Large intestine (tissue), 3 donors: Measurements from ENCODE around the gene STXBP5. TPM values are rescaled to one million over a fixed set of nuclear protein-coding genes. Genes with fewer than 3 reads are reported as not detected.

Source experiments
- DNase-seq, 2 donors: peaks; one replicate each; pipeline versions ENCODE4 v3.0.0 to v3.0.0-alpha.2; 2013
- H3K27ac ChIP-seq: one replicate; pipeline ENCODE4 v1.5.1; 2013; ENCODE audit warnings: low read length
- H3K27me3 ChIP-seq: 2 replicates; pipeline ENCODE4 v1.6.1; 2013; ENCODE audit warnings: low read length; ENCODE audit not compliant: control insufficient read depth, insufficient read depth
- H3K36me3 ChIP-seq: 2 replicates; pipeline ENCODE4 v1.6.1; 2013; ENCODE audit warnings: low read length; ENCODE audit not compliant: control insufficient read depth, insufficient read depth
- H3K4me1 ChIP-seq: one replicate; pipeline ENCODE4 v1.6.1; 2013; ENCODE audit warnings: low read length; ENCODE audit not compliant: control insufficient read depth, insufficient read depth
- H3K4me3 ChIP-seq: one replicate; pipeline ENCODE4 v1.5.1; 2013; ENCODE audit warnings: low read length
- H3K9me3 ChIP-seq: one replicate; pipeline ENCODE4 v1.6.1; 2013; ENCODE audit warnings: mild to moderate bottlenecking, low read depth, low read length, moderate library complexity; ENCODE audit not compliant: control insufficient read depth
- WGBS: methylation state at CpG from one replicate; pipeline ENCODE4 v1.1.5; 2013; ENCODE audit warnings: low lambda C conversion rate; ENCODE audit not compliant: insufficient coverage; 5-methylcytosine and 5-hydroxymethylcytosine counted together
- polyA plus RNA-seq: library from polyadenylated mRNA; unstranded; fragments of 120-200 nt; gene quantifications from one replicate; pipeline ENCODE4 v1.2.1, GENCODE V29; 2013

STXBP5 gene
- polyA plus RNA-seq, 1 donor, result 20.5 TPM

- H3K27me3 ChIP-seq, result no peaks in the 10 kb centered on the region
- WGBS, result no CpG with 5 or more reads among the region's 1 CpG
- DNase-seq, result no peak
- H3K9me3 ChIP-seq, result no peaks in the 10 kb centered on the region
- H3K36me3 ChIP-seq, result no peaks in the 10 kb centered on the region
- H3K4me1 ChIP-seq, result no peaks in the 10 kb centered on the region
- H3K4me3 ChIP-seq, result no peak overlapping the region
- no peak overlapping the region for H3K27ac ChIP-seq
Observed at GRCh38 chr6:147395158-147395557, 190.9 kb downstream of the STXBP5 start.

- Histone ChIP-seq H3K27me3 (no peaks in the 10 kb centered on the region), H3K4me3 (no peak overlapping the region), H3K36me3 (no peaks in the 10 kb centered on the region), H3K9me3 (peaks cover 5% of the 10 kb centered on the region), H3K4me1 (no peaks in the 10 kb centered on the region), H3K27ac (no peak overlapping the region)
- DNase-seq, result no peak
- 93% methylated on average over 2 of the region's 3 CpGs for WGBS
Observed at GRCh38 chr6:147397306-147397705, 193.1 kb downstream of the STXBP5 start.

GRCh38 chr6:147400968-147401367, 196.8 kb downstream of the STXBP5 start:
- DNase-seq, result no peak
- Histone ChIP-seq H3K36me3 (no peaks in the 10 kb centered on the region), H3K27me3 (no peaks in the 10 kb centered on the region), H3K4me1 (no peaks in the 10 kb centered on the region), H3K27ac (no peak overlapping the region), H3K4me3 (no peak overlapping the region), H3K9me3 (peaks cover 5% of the 10 kb centered on the region)

- WGBS, result no CpG with 5 or more reads among the region's 5 CpGs
- no peak for DNase-seq
Observed at GRCh38 chr6:147401779-147402178, 197.6 kb downstream of the STXBP5 start.

GRCh38 chr6:147406783-147407182, 202.6 kb downstream of the STXBP5 start:
- no CpG with 5 or more reads among the region's 27 CpGs for WGBS
- H3K27me3 ChIP-seq, result no peaks in the 10 kb centered on the region
- H3K9me3 ChIP-seq, result no peaks in the 10 kb centered on the region
- DNase-seq, result no peak
- H3K27ac ChIP-seq, result no peak overlapping the region
- no peaks in the 10 kb centered on the region for H3K36me3 ChIP-seq
- H3K4me3 ChIP-seq, result no peak overlapping the region
- no peaks in the 10 kb centered on the region for H3K4me1 ChIP-seq

More at GRCh38 chr6:147401779-147402178, 197.6 kb downstream of the STXBP5 start:
- peaks cover 5% of the 10 kb centered on the region for H3K9me3 ChIP-seq
- H3K27ac ChIP-seq, result no peak overlapping the region
- H3K36me3 ChIP-seq, result no peaks in the 10 kb centered on the region
- no peaks in the 10 kb centered on the region for H3K27me3 ChIP-seq
- H3K4me3 ChIP-seq, result no peak overlapping the region
- no peaks in the 10 kb centered on the region for H3K4me1 ChIP-seq

- Histone ChIP-seq H3K36me3 (no peaks in the 10 kb centered on the region), H3K4me3 (no peak overlapping the region), H3K4me1 (no peaks in the 10 kb centered on the region), H3K27me3 (no peaks in the 10 kb centered on the region), H3K27ac (no peak overlapping the region), H3K9me3 (no peaks in the 10 kb centered on the region)
- no CpG with 5 or more reads among the region's 8 CpGs for WGBS
- no peak for DNase-seq
Observed at GRCh38 chr6:147407571-147407970, 203.4 kb downstream of the STXBP5 start.

GRCh38 chr6:147416622-147417021, 212.4 kb downstream of the STXBP5 start:
- Histone ChIP-seq H3K9me3 (no peaks in the 10 kb centered on the region), H3K4me3 (no peak overlapping the region), H3K27ac (no peak overlapping the region), H3K4me1 (no peaks in the 10 kb centered on the region), H3K27me3 (no peaks in the 10 kb centered on the region), H3K36me3 (no peaks in the 10 kb centered on the region)
- DNase-seq, result no peak
- WGBS, result 100% methylated on average over 4 of the region's 4 CpGs

- peaks cover 1% of the 10 kb centered on the region for H3K9me3 ChIP-seq
- 90% methylated on average over 5 of the region's 7 CpGs for WGBS
- DNase-seq, result no peak
- H3K36me3 ChIP-seq, result no peaks in the 10 kb centered on the region
- H3K4me3 ChIP-seq, result no peak overlapping the region
- no peaks in the 10 kb centered on the region for H3K4me1 ChIP-seq
- no peak overlapping the region for H3K27ac ChIP-seq
- H3K27me3 ChIP-seq, result no peaks in the 10 kb centered on the region
Observed at GRCh38 chr6:147417954-147418353, 213.7 kb downstream of the STXBP5 start.

- WGBS, result 50% methylated on average over 2 of the region's 4 CpGs
- Histone ChIP-seq H3K9me3 (peaks cover 5% of the 10 kb centered on the region), H3K27me3 (no peaks in the 10 kb centered on the region), H3K4me1 (no peaks in the 10 kb centered on the region), H3K27ac (no peak overlapping the region), H3K4me3 (no peak overlapping the region), H3K36me3 (no peaks in the 10 kb centered on the region)
- no peak for DNase-seq
Observed at GRCh38 chr6:147418523-147418922, 214.3 kb downstream of the STXBP5 start.

GRCh38 chr6:147421903-147422302, 217.7 kb downstream of the STXBP5 start:
- H3K27me3 ChIP-seq, result no peaks in the 10 kb centered on the region
- H3K27ac ChIP-seq, result no peak overlapping the region
- H3K9me3 ChIP-seq, result peaks cover 5% of the 10 kb centered on the region
- no peaks in the 10 kb centered on the region for H3K4me1 ChIP-seq
- H3K4me3 ChIP-seq, result no peak overlapping the region
- no peak for DNase-seq
- no peaks in the 10 kb centered on the region for H3K36me3 ChIP-seq

GRCh38 chr6:147423111-147423510, 218.9 kb downstream of the STXBP5 start:
- 100% methylated on average over 1 of the region's 11 CpGs for WGBS
- no peak overlapping the region for H3K4me3 ChIP-seq
- H3K27me3 ChIP-seq, result no peaks in the 10 kb centered on the region
- H3K27ac ChIP-seq, result no peak overlapping the region
- H3K36me3 ChIP-seq, result no peaks in the 10 kb centered on the region
- no peaks in the 10 kb centered on the region for H3K4me1 ChIP-seq
- H3K9me3 ChIP-seq, result peaks cover 5% of the 10 kb centered on the region
- DNase-seq, result no peak
